Lower leg skin (tissue), 3 donors: ENCODE results near the gene PGM5.

Experiments used
- POLR2A ChIP-seq, 2 donors: fragments of 450-650 bp; IDR thresholded peaks; one replicate each; pipeline ENCODE4 v1.6.1; 2016 to 2017; ENCODE audit warnings: antibody characterized with exemption in 2 of 2, mild to moderate bottlenecking in 1 of 2, moderate library complexity in 1 of 2
- TF ChIP-seq, protein P1 (sequence below), 3 donors: fragments of 450-650 bp; IDR thresholded peaks; one replicate each; pipeline ENCODE4 v1.5.1; 2016; ENCODE audit warnings: antibody characterized with exemption in 3 of 3, mild to moderate bottlenecking in 3 of 3, moderate library complexity in 2 of 3

DNA sequence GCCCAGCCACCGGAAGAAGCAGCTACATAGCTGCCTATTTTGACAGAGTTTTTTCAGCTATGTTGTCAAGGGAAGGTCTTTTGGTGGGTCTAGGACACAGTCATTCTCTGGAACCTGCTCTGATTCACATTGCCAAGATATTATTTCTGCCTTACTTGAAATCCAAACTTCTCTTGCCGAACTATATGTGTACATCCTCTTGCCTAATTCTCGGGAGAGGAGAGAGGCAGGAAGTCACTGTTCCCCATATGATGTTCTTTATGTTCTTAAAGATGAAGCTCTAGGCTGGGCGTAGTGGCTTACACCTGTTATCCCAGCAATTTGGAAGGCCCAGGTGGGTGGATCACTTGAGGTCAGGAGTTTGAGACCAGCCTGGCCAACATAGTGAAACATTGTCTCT, 175.7 kb downstream of the PGM5 start:
- TF ChIP-seq, protein P1, sequence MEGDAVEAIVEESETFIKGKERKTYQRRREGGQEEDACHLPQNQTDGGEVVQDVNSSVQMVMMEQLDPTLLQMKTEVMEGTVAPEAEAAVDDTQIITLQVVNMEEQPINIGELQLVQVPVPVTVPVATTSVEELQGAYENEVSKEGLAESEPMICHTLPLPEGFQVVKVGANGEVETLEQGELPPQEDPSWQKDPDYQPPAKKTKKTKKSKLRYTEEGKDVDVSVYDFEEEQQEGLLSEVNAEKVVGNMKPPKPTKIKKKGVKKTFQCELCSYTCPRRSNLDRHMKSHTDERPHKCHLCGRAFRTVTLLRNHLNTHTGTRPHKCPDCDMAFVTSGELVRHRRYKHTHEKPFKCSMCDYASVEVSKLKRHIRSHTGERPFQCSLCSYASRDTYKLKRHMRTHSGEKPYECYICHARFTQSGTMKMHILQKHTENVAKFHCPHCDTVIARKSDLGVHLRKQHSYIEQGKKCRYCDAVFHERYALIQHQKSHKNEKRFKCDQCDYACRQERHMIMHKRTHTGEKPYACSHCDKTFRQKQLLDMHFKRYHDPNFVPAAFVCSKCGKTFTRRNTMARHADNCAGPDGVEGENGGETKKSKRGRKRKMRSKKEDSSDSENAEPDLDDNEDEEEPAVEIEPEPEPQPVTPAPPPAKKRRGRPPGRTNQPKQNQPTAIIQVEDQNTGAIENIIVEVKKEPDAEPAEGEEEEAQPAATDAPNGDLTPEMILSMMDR (IDR thresholded peaks at IDR 0.05): no peak
- no peak for TF ChIP-seq POLR2A (IDR thresholded peaks at IDR 0.05)
